NK-92 treated with Interleukin-12 subunit alpha and Interleukin-12 subunit beta, amount 100 ng/mL, for 24 hours (cell line): Measurements from ENCODE around the gene KIAA0232.
"Not testable (repeated sequence)": the region's sequence is repeated elsewhere in the genome, so short reads cannot be mapped to it uniquely, and the experiment has no call there.

ENCODE experiments used
- DNase-seq: peaks from one replicate; lab custom pipeline; 2025; lab: John Stamatoyannopoulos, UW

KIAA0232 gene

DNA sequence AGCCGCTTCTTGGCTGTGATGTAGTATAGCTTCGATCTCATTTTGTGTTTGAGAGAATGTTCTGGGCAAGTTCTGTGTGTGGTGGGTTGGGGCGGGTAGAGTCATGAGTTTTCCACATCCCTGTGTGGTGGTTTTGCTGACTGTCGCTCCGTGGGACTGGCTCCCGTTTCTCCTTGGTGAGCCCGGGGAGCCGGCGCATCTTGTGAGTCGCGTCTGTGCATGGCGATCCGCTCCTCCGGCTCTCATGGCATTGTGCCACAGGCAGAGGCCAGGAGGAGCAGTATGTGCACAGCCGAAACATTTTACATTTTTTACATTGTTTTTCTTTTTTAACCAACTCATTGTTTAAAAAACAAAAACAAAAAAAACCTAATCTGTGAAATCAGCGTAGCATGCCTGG lies 99.4 kb downstream of the KIAA0232 start:
- no peak for DNase-seq

DNA sequence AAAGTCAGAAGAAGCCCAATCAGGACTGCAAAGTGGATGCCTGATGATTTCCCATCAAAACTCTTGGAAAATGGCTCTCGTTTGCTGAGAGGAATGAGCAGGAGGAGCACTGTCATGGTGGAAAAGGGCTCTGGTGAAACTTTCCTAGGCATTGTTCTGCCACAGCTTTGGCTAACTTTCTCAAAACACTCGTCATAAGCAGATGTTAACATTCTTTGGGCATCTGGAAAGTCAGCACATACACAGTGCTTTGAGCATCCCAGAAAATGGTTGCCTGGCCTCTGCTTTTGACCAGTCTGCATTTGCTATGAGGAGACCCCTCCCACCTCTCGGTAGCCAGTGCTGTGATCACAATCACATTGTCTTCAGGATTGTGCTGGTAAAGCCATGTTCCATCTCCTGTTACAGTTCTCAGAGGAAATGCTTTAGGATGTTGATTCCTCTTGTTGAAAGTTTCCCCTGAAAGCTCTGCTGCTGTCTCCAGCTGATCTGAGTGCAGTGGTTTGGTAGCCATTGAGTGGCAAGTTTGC lies 101.9 kb downstream of the KIAA0232 start:
- no peak for DNase-seq

DNA sequence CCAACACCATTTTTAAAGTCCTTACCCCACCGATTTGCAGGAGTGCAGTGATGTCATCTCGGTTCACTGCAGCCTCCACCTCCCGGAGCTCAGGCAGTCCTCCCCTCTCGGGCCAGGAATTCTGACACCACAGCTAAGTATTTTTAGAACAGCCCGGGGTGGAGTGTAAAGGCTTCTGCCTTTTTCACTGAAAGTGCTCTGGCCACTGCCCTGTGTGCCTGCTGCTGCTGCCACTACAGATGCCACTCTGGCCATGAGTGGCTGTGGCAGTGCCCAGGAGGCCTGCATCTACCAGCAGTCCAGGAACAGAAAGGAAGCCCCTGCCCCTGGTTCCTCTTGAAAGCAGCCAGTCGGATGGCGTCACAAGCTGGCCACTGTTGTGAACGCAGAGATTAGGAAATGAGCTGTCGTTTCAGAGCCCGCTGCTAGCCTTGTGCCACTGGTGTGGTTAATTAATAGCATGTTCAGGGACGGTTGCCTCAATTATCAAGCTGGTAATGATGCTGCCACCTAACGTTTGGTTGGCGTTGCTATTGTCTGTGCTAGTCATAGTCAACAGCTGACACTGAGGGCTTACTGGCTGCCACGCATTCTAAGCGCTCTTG lies 103.5 kb downstream of the KIAA0232 start:
- DNase-seq = no peak

DNA sequence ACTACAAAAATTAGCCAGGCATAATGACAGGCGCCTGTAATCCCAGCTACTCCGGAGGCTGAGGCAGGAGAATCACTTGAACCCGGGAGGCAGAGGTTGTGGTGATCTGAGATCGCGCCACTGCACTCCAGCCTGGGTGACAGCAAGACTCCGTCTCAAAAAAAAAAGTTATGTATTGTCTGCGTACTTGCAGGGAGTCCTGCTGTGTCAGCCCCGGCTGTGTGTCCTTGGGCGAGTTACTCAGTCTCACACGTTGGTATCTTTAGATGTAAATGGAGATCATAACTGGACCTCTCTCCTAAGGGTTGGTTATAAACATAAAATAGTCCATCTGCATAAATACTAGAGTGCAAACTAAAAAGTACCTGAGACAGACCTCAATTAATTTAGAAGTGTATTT lies 104.4 kb downstream of the KIAA0232 start:
- DNase-seq = no peak

DNA sequence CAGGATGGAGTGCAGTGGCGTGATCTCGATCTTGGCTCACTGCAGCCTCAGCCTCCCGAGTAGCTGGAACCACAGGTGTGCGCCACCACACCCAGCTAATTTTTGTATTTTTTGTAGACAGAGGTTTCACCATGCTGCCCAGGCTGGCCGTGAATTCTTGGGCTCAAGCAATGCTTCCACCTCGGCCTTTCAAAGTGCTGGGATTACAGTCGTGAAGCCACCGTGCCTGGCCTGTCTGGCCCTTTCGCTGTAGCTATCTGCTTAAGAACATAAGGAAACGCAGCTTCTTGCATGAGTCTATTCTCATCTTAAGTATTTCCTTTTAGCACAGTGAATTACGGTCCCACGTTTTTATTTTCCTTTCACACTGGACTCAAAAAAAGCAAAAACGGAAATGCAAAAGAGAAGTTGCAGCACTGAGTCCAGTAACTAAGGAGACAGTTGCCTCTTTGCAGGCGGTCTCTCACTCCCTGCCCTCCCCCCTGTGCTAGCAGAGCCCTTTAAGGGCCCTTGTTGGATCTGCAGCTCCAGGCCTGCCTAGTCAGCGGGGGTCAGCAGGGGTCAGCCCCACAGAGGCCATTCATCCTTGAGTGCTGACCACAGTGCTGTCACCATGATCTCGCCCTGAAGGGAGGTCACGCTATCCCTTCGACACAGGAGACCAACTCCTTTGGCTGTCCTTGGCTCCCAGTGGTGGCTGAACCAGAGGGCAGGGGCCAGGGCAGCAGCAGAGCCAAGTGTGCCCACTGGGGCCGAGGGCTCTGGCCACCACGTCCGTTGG lies 105.3 kb downstream of the KIAA0232 start:
- DNase-seq = no peak

DNA sequence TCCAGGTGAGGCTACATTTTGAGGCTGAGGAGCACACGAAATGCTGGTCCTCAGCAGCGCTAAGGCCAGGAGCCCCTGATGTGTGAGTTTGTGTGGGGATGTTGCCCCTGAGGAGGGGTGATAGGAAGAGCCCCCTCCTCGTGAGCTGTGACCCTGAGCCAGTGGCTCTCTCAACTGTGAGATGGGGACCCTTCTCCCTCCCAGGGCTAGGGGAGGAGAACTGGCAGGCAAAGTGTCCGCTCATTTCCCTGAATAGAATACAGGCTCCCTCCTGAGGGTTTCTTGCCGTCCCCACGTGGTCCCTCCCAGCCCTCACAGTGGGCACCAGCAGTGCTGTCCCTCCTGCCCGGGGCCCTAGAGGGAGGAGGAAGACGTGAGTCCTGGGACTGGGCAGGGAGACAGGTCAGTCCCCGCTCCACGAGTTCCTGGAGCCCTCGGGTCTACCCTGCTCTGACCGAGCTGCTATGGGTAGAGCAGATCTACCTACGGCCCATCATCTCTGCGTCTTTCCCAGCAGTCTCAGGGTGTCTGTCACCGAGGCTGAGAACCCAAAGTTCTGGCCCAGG lies 106.1 kb downstream of the KIAA0232 start:
- DNase-seq = no peak

DNA sequence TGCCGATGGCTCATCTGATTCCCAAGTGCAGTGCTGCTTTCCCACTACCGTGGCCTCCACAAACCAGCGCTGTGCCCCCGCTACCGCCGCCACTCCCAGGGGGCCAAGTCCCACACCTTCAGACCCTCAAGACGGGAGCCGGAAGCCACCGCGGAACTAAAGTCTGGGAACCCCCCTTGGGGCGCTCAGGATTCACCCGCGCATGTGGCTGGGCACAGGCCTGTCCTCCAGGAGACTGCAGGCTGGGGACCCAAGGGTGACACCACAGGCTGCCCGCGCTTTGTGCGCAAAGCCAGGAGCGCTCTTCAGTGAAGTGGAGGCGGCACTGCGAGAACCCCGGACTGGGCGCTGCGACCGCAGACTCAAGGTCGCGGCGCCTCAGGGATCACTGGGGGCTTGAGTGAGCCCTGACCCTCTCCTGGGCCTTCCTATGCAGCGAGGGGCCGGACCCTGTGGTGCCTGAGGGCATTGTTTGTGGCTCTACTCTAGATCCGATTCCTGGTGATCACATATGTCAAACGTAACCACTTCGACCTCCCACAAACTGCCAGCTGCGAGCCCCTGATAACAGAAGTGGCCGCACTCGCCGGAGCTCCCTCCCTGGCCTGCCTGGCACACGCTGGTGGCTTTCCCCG lies 106.7 kb downstream of the KIAA0232 start:
- DNase-seq = no peak

DNA sequence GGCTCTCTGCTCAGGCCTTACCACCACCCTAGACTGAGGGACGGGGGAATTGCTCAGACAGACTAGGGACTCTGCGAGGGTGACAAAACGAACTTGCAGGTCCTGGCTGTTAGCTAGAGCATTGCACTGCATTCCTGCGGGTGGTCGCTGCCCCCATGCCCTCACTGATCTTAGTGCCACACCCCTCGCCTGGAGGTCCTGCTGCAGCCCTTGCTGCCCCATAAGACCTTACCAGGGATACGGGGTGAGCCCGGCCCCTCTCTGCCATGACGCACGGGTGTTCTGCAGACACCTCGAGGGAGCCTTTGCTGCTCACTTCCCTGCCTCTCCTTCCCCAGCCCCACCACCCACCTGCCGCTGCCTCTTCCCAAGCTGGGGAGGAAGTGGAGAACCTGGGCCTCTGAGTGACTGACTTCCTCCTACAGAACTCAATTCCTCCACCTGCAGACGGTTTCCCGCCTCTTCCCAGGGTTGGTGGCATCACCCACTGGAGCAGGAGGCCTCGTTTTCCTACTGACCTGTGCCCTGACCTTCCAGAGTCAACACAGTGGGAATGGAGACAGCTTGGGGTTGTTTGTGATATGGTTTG lies 107.3 kb downstream of the KIAA0232 start:
- DNase-seq = no peak

DNA sequence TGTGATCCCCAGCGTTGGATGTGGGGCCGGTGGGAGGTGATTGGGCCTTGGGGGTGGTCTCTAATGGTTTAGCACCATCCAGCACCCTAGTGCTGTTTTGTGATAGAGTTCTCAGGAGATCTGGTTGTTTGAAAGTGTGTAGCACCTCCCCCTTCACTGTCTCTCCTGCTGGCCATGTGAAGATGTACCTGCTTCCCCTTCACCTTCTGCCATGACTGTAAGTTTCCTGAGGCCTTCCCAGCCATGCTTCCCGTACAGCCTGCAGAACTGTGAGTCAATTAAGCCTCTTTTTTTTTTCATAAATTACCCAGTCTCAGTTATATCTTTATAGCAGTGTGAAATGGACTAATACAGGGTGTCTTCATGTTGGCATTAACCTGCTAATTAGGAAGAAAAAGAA lies 107.8 kb downstream of the KIAA0232 start:
- no peak for DNase-seq

DNA sequence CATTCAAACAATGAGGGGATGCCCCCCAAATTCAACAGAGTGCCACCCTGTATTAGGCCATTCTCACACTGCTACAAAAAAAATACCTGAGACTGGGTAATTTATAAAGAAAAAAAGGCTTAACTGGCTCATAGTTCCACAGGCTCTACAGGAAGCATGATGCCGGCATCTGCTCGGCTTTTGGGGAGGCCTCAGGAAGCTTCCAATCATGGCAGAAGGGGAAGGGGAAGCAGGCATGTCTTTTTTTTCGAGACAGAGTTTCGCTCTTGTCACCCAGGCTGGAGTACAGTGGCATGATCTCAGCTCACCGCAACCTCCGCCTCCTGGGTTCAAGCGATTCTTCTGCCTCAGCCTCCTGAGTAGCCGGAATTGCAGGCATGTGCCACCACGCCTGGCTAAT lies 108.4 kb downstream of the KIAA0232 start:
- DNase-seq = not testable (repeated sequence)

DNA sequence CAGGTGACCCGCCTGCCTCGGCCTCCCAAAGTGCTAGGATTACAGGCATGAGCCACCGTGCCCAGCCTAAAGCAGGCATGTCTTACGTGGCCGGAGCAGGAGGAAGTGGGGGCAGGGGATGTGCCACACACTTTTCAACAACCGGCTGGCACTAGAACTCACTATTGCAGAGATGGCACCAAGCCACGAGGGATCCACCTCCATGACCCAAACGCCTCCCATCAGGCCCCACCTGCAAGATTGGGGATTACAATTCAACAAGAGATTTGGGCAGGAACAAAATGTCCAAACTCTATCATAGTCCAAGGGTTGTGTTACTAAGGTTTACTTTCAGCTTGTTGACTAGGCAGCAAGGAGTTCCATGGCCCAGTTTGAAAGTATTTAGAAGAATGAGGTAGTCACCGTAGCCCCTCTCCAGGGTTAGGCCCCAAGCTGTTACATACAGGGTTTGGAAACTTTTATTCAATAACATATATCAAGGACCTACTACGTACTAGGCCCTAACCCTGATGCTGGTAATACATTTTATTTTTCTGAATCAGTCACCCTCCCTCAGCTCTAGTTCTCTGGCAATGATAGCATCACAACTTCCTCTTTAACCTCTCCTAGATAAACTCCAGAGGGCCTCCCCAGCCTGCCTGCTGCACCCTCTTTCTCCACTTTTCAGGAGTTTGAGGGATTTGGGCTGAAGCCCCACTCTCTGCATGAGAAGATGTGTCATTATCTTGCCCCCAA lies 109.1 kb downstream of the KIAA0232 start:
- no peak for DNase-seq

DNA sequence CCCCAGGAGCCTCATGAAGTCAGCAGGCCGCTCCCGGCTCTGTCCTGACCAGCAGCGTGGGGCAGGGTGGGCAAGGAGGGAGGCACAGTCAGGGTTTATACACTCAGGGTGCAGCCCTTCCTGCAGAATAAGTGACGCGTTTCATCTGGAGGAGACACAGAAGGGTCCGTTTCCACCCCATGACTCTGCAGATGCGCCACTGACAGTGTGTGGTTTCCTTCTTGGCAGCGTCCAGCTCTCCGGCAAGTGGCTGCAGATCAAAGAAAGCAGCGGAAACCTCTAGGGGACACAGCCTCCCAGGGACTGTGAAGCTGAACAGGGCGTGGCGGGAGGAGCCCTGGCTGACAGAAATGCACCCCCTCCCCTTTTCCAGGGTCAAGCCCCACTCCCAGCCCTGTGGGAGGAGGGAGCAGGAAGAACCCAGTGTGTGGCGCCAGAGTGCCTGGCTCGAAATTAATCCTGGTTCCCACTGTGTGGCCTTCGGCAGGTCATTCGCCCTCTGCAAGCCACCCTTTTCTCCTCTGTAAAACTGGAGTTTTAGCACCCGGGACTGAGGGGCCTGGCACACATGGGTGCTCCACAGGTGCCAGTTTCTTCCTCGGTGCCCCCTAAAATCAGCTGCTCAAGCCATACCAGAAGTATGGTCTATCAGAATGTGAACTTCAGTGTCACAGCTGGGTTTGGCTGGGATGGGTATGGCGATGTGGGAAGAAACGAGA lies 109.8 kb downstream of the KIAA0232 start:
- DNase-seq = no peak

DNA sequence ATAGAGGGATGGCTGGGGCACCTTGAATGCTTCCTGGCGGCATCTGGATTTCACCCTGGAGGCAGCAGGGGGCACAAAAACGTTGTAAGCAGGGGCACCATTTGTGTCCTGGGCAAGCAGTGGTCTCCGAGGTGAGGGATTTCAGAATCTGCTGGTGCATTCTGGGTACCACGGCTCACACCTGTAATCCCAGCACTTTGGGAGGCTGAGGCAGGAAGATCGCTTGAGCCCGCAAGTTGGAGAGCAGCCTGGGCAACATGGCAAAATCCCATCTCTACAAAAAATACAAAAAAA lies 110.3 kb downstream of the KIAA0232 start:
- DNase-seq = no peak

DNA sequence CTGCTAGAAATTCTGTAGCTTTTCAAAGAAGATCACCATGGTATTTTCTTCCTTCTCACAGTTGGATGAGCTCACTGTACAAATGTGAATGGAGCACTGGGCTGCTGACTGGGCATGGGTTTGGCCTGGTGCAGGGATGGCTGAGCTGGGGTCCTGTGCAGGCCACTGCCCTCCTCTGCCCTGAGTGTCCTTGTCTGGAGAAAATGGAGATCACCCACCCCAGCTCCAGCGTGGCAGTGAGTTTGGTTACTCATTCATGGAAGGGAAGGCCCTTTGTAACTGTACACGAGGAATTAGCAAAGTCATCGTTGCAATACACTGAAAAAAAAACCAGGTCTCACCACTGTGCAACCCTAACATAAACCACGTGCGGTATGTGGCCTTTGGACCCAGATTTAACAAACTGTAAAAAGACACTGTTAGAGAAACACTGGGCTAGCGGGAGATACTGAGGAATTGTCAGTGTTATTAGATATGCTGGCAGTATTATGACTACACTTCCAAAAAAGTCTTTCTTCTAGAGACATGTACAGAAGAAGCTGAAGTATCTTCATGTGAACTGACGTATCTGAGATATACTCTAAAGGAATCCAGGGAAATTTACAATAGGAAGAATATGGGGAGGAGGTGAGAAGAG lies 111.0 kb downstream of the KIAA0232 start:
- DNase-seq = no peak

DNA sequence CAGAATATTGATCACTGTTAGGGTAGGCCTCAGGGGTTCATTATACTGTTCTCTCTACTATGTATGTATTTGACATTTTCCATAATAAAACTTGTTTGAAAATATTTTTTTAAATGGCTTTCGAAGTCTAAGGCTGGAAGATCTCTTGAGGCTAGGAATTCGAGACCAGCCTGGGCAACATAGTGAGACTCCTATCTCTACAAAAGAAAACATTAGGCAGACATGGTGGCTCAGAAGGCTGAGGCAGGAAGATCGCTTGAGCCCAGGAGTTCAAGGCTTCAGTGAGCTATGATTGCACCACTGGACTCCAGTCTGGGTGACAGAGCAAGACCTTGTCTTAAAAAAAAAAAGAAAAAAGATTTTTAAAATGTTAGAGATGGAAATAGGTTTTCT lies 111.6 kb downstream of the KIAA0232 start:
- no peak for DNase-seq

DNA sequence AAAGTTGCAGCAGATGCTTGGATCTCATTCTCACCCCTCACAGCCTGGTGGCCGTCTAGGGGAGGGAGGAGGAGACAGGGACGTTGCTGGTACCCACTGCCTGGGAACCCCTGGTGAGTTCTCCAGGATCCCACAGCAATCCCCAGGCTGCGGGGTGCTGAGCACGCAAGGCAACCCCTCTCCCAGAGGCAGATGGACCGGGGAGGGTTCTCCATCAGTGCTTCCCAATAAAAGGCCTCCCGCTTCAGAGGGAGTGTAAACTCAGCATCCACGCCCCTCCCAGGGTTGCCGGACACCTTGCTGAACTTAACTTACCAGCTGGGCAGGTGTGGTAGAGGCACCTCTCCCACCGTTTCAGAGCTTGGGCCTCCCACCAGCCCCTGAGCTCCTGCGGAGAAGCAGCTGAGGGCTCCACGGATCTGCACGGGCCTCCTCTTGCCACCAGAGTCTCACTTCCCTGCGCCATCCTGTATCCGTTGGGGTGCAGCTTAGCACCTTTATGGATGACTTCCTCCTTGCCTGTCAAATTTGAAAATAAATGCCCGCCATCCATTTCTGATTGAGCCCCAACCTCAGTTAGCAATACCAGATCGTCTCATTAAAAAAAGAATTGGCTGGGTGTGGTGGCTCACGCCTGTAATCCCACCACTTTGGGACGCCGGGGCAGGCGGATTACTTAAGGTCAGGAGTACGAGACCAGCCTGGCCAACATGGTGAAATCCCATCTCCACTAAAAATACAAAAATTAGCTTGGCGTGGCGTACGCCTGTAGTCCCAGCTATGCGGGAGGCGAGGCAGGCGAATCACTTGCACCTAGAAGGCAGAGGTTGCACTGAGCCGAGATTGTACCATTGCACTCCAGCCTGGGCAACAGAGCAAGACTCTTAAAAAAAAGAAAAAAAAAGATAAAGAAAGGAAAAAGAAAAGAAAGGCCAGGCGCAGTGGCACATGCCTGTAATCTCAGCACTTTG lies 112.3 kb downstream of the KIAA0232 start:
- no peak for DNase-seq

DNA sequence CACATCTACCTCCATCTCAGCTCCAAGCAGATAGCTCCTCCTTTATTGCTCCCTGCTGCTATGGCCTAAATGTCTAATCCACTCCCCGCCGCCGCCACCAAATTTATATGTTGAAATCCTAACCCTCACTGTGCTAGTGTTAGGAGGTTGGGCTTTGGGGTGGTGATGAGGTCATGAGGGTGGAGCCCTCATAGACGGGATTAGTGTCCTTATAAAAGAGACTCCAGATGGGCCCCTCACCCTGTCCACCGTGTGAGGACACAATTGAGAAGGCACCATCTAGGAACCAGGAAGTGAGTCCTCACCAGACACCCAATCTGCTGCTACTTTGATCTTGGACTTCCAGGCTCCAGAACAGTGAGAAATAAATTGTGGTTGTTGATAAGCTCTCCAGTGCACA lies 113.5 kb downstream of the KIAA0232 start:
- no peak for DNase-seq

DNA sequence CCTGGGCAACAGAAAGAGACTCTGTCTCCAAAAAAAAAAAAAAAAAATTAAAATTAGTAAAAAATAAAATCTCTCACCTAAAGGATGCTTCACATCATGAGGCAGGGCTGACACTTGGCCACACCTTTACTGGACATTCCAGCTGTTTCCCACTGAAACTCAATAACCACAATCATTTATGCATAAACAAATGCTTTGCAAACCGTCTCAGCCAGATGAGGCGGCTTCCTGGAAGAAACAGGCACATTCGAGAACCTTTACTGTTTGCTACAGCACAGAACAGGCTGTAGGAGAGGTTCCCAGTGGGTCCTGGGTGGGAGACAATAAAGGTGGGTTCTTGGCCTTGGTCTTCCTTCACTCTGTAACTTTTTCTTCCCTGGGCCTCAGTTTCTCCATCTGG lies 116.2 kb downstream of the KIAA0232 start:
- DNase-seq = no peak

DNA sequence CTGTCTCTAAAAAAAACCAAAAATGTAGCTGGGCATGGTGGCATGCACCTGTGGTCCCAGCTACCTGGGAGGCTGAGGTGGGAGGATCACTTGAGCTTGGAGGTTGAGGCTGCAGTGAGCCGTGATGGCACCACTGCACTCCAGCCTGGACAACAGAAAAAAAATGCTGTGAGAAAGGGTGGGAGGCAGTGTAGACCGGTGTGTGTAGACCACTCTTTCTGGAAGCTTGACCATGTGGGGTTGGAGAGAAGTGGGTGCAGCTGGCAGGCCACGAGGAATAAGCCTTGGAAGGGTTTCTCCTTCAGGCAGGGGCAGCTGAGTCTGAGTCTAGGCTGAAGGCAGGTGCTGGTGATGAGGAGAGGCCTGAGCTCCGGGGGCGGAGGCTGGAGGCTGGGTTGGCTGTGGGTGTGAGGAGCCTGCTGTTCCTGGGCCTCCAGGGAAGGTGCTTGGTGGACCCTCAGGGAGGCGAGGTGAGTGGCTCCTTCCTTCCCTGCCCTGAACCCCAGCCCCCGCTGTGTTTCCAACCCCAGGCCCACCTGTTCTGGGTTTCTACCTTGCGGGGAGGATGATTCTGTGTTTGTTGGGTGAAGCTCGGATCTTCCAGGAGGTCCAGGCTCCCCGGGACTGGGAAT lies 117.8 kb downstream of the KIAA0232 start:
- no peak for DNase-seq
